ENCODE measurements around the gene JAZF1. TPM values are rescaled to one million over a fixed set of nuclear protein-coding genes. Genes with fewer than 3 reads are reported as not detected.

JAZF1 gene
- total RNA-seq, 1 experiment from 2014 or later = 1.5 TPM

DNA sequence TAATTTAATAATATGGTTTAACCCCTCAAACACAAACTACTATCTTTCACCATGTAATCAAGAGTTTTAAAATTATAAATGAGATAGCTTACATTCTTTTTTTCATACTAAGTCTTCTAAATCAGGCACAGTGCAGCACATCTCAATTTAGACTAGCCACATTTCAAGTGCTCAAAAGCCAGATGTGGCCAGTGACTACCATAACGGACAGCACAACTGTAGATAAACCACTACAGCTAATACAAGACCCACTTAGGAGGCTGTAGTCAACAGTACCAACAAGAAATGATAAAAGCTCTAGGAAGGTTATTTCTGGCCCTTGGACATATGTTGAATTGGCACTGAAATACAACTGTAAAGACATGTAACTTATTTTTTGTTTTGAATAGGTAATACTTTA lies 65.3 kb downstream of the JAZF1 start:
- Histone ChIP-seq H3K9me3 (ENCODE audit: low read depth, low read length, poor library complexity, severe bottlenecking) (no peaks in the 10 kb centered on the region), H3K36me3 (ENCODE audit: insufficient read depth, low read length, poor library complexity, severe bottlenecking) (no peaks in the 10 kb centered on the region), H3K27me3 (replicated peaks; ENCODE audit: insufficient read depth, low read depth, low read length, poor library complexity) (no peaks in the 10 kb centered on the region), H3K4me3 (ENCODE audit: low read depth, low read length, poor library complexity, severe bottlenecking) (no peak overlapping the region), H3K27ac (ENCODE audit: low read depth, low read length, poor library complexity, severe bottlenecking) (no peak overlapping the region), H3K4me1 (ENCODE audit: insufficient read depth, low read length, poor library complexity, severe bottlenecking) (no peaks in the 10 kb centered on the region)
- TF ChIP-seq, protein P1, sequence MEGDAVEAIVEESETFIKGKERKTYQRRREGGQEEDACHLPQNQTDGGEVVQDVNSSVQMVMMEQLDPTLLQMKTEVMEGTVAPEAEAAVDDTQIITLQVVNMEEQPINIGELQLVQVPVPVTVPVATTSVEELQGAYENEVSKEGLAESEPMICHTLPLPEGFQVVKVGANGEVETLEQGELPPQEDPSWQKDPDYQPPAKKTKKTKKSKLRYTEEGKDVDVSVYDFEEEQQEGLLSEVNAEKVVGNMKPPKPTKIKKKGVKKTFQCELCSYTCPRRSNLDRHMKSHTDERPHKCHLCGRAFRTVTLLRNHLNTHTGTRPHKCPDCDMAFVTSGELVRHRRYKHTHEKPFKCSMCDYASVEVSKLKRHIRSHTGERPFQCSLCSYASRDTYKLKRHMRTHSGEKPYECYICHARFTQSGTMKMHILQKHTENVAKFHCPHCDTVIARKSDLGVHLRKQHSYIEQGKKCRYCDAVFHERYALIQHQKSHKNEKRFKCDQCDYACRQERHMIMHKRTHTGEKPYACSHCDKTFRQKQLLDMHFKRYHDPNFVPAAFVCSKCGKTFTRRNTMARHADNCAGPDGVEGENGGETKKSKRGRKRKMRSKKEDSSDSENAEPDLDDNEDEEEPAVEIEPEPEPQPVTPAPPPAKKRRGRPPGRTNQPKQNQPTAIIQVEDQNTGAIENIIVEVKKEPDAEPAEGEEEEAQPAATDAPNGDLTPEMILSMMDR (conservative IDR thresholded peaks at IDR 0.05; ENCODE audit: low read depth, low read length) = no peak
- no peak for TF ChIP-seq EZH2 (IDR thresholded peaks at IDR 0.05; ENCODE audit: borderline replicate concordance, low read depth, low read length, poor library complexity, severe bottlenecking)
- intact Hi-C loops (cut with micrococcal nuclease; ENCODE audit: unreplicated experiment) = no loop called here
- POLR2A ChIA-PET (ENCODE audit: low non-redundant PET) = no interaction called here
- CTCF ChIA-PET = no interaction called here
- BruUV-seq (replicated peaks) = no TSS peak
- DNase-seq (ENCODE audit: low spot score) = no peak

DNA sequence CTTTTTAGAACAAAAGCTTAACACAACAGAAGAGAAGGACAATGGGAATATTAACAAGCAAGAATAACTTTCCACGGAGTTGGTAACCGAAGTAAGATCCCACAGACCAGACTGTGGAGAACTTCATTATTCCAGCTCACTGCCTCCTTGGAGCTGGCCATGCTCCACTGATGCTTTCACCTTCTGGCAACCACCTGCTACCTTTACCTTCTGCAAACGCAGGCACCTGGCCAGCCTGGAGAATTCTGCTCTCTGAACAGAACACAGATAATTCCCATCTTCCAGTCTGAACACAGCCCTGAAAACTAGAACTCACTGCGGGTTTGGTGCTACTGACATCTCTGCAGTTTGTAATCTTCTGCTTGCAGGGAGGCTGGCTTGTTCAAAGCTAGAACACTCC lies 66.5 kb downstream of the JAZF1 start:
- H3K27ac ChIP-seq (ENCODE audit: low read depth, low read length, poor library complexity, severe bottlenecking) = no peak overlapping the region
- ChIA-PET POLR2A (ENCODE audit: low non-redundant PET) (no interaction called here), CTCF (interaction anchor here (0.5 kb wide), 1 partner anchor 17 kb away, joined by 3 read pairs; no protein-coding TSS in a partner anchor)
- intact Hi-C loops (cut with micrococcal nuclease; ENCODE audit: unreplicated experiment) = no loop called here
- H3K9me3 ChIP-seq (ENCODE audit: low read depth, low read length, poor library complexity, severe bottlenecking) = no peaks in the 10 kb centered on the region
- TF ChIP-seq EZH2 (IDR thresholded peaks at IDR 0.05; ENCODE audit: borderline replicate concordance, low read depth, low read length, poor library complexity, severe bottlenecking) = no peak
- TF ChIP-seq, protein P1 (conservative IDR thresholded peaks at IDR 0.05; ENCODE audit: low read depth, low read length) = no peak
- no TSS peak for BruUV-seq (replicated peaks)
- DNase-seq (ENCODE audit: low spot score) = no peak
- H3K4me1 ChIP-seq (ENCODE audit: insufficient read depth, low read length, poor library complexity, severe bottlenecking) = no peaks in the 10 kb centered on the region
- no peaks in the 10 kb centered on the region for H3K36me3 ChIP-seq (ENCODE audit: insufficient read depth, low read length, poor library complexity, severe bottlenecking)
- no peak overlapping the region for H3K4me3 ChIP-seq (ENCODE audit: low read depth, low read length, poor library complexity, severe bottlenecking)
- no peaks in the 10 kb centered on the region for H3K27me3 ChIP-seq (replicated peaks; ENCODE audit: insufficient read depth, low read depth, low read length, poor library complexity)

DNA sequence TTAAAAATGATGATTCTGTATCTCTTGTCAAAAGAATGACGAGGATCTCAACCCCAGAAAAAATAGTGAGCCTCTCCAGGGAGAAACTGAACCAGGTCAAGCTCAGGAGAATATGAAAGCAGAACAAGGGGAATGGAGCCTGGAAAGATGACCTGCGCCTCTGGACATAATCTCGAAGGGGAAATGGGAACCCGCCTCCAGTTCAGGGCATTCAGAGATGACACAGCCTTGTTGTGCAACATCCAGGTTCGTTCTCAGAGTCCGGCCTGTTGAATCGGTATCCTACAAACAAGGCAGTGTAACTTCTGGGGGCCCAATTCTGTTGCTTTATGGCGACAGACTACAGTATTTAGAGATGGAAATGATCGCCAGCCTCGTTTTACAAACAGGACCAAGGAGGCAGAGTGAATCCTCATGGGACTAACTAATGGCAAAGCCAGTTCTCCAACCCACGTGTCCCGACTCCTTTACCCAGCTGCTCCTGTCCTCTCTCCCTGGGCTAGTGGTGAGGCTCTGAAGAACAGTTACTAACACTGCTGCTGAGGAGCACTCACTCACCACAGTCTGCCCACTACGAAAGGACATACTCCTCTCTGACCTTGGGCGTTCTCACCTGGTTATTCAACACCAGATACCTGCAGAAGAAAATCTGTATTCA lies 67.6 kb downstream of the JAZF1 start:
- Histone ChIP-seq H3K27ac (ENCODE audit: low read depth, low read length, poor library complexity, severe bottlenecking) (no peak overlapping the region), H3K9me3 (ENCODE audit: low read depth, low read length, poor library complexity, severe bottlenecking) (no peaks in the 10 kb centered on the region), H3K27me3 (replicated peaks; ENCODE audit: insufficient read depth, low read depth, low read length, poor library complexity) (no peaks in the 10 kb centered on the region), H3K4me3 (ENCODE audit: low read depth, low read length, poor library complexity, severe bottlenecking) (no peak overlapping the region), H3K4me1 (ENCODE audit: insufficient read depth, low read length, poor library complexity, severe bottlenecking) (no peaks in the 10 kb centered on the region), H3K36me3 (ENCODE audit: insufficient read depth, low read length, poor library complexity, severe bottlenecking) (no peaks in the 10 kb centered on the region)
- ChIA-PET POLR2A (ENCODE audit: low non-redundant PET) (no interaction called here), CTCF (no interaction called here)
- no TSS peak for BruUV-seq (replicated peaks)
- intact Hi-C loops (cut with micrococcal nuclease; ENCODE audit: unreplicated experiment) = no loop called here
- TF ChIP-seq, protein P1 (conservative IDR thresholded peaks at IDR 0.05; ENCODE audit: low read depth, low read length) = no peak
- no peak for TF ChIP-seq EZH2 (IDR thresholded peaks at IDR 0.05; ENCODE audit: borderline replicate concordance, low read depth, low read length, poor library complexity, severe bottlenecking)
- no peak for DNase-seq (ENCODE audit: low spot score)
